Muscle layer of duodenum (tissue), 2 donors: ENCODE results near the gene MSH4.
"Not testable (repeated sequence)": the region's sequence is repeated elsewhere in the genome, so short reads cannot be mapped to it uniquely, and the experiment has no call there.

ENCODE experiments used
- H3K27ac ChIP-seq: one replicate; pipeline ENCODE4 v1.7.0; 2013; ENCODE audit warnings: mild to moderate bottlenecking, low read length
- H3K27me3 ChIP-seq: one replicate; pipeline ENCODE4 v1.7.0; 2013; ENCODE audit warnings: low read depth, mild to moderate bottlenecking, control low read depth, low read length
- H3K36me3 ChIP-seq, 2 donors: one replicate each; pipeline ENCODE4 v1.7.0; 2013; ENCODE audit warnings: low read length in 2 of 2, control low read depth in 1 of 2, mild to moderate bottlenecking in 1 of 2; ENCODE audit not compliant: insufficient read depth in 2 of 2, control insufficient read depth in 1 of 2
- H3K4me1 ChIP-seq, 2 donors: one replicate each; pipeline ENCODE4 v1.7.0; 2013; ENCODE audit warnings: low read length in 2 of 2, mild to moderate bottlenecking in 2 of 2, control low read depth in 1 of 2, moderate library complexity in 1 of 2; ENCODE audit not compliant: insufficient read depth in 2 of 2, control insufficient read depth in 1 of 2
- H3K4me3 ChIP-seq, 2 donors: one replicate each; pipeline ENCODE4 v1.7.0; 2013; ENCODE audit warnings: low read length in 2 of 2, low read depth in 1 of 2, mild to moderate bottlenecking in 1 of 2
- H3K9me3 ChIP-seq, 2 donors: one replicate each; pipeline ENCODE4 v1.7.0; 2013; ENCODE audit warnings: low read length in 2 of 2, control low read depth in 1 of 2, mild to moderate bottlenecking in 1 of 2; ENCODE audit not compliant: control insufficient read depth in 1 of 2
- donor health status: healthy.

MSH4 gene

DNA sequence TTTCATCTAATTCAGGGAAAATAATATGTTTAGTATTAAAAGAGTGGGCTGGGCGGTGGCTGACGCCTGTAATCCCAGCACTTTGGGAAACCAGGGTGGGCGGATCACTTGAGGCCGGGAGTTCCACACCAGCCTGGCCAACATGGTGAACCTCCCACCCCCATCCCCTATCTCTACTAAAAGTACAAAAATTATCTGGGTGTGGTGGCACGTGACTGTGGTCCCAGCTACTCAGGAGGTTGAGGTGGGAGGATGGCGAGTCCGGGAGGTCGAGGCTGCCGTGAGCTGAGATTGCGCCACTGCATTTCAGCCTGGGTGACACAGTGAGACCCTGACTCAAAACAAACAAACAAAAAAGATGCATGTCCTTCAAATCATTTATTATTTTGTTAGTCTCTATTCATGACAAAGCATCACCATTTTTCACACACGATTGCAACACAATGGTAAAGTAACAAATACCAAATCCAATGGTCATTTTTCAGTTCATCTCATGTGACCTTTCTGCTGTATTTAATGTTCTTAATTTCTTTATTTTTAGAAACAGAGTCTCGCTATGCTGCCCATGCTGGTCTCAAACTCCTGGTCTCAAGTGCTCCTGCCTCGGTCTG lies 1.0 kb downstream of the MSH4 start:
- no peaks in the 10 kb centered on the region for H3K4me1 ChIP-seq
- H3K4me3 ChIP-seq: no peak overlapping the region
- H3K27me3 ChIP-seq: no peaks in the 10 kb centered on the region
- no peak overlapping the region for H3K27ac ChIP-seq
- no peaks in the 10 kb centered on the region for H3K9me3 ChIP-seq
- peaks cover 24 to 29% of the 10 kb centered on the region in 2 donors for H3K36me3 ChIP-seq

DNA sequence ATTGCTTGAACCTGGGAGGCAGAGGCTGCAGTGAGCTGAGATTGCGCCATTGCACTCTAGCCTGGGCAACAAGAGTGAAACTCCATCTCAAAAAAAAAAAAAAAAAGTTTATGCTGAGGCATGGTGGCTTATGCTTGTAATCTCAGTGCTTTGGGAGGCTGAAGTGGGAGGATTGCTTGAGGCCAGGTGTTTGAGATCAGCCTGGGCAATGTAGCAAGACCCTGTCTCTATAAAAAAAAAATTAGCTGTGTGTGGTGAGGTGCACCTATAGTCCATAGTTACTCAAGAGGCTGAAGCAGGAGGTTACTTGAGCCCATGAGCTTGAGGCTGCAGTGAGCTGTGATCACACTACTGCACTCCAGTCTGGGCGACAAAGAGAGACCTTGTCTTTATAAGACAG lies 4.8 kb downstream of the MSH4 start:
- H3K36me3 ChIP-seq, H3K9me3 ChIP-seq, H3K27me3 ChIP-seq, H3K4me3 ChIP-seq, H3K27ac ChIP-seq, H3K4me1 ChIP-seq: not testable (repeated sequence)

DNA sequence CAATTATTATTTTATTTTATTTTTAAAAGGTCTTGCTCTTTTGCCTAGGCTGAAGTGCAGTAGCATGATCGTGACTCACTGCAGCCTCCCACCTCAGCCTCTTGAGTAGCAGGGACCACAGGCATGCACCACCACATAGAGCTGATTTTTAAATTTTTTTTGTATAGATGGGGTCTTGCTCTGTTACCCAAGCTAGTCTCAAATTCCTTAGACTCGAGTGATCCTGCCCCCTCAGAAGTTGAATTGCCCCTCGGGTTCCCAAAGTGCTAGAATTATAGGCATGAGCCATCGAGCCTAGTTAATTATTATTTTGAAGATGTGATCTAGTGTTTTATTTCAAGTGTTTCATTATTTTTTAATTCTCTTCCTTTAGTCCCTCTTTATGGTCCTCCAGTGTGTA lies 12.2 kb downstream of the MSH4 start:
- Histone ChIP-seq H3K27me3 (no peaks in the 10 kb centered on the region), H3K36me3 (no peaks in the 10 kb centered on the region), H3K9me3 (no peaks in the 10 kb centered on the region), H3K27ac (no peak overlapping the region), H3K4me1 (no peaks in the 10 kb centered on the region), H3K4me3 (no peak overlapping the region)

DNA sequence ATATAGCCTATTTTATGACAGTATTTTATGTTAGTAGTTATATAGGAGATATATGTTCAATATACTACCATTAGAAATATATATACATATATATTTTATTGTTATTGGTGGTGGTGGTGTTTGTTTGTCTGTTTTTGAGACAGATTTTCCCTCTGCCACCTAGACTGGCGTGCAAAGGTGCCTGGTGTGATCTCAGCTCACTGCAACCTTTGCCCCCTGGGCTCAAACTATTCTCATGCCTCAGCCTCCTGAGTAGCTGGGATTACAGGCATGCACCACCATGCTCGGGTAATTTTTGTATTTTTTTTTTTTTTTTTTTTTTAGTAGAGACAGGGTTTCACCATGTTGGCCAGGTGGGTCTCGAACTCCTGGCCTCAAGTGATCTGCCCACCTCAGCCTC lies 13.4 kb downstream of the MSH4 start:
- H3K36me3 ChIP-seq, H3K4me3 ChIP-seq, H3K27me3 ChIP-seq, H3K4me1 ChIP-seq, H3K9me3 ChIP-seq, H3K27ac ChIP-seq: not testable (repeated sequence)

DNA sequence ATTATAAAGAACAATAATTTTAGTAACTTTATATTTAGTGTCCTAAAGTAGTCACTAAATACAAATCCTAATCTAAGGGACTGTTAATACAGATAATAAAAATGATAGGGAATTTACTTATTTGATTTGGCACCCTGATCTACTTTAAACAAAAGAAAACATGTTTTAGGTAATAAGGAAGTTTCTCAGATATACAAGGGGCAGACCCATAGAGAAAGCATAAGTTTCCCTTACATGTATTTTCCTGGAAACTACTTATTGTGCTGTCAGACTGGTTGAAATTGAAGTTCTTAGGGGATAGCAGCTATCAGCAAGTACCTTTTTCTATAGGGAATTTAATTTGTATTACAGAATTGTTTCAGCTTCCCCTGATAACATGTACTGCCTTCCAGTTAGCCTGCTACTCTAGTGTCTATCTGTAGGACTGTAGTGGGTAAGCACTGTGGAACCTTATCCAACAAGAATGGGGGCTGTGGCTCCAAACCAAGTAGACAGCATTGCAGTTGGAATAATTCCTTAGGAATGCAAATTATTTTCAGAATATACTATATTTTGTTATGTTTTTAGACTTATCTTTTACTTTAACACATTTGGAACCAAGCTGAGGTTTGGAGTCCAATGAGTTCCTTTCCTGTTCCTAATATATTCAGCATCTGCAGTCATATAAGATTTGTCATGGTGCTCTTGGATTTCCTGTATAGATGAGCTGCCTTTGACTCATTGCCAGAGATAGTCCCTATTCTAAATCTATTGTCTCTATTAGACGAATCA lies 14.7 kb downstream of the MSH4 start:
- no peak overlapping the region for H3K27ac ChIP-seq
- no peaks in the 10 kb centered on the region for H3K36me3 ChIP-seq
- no peaks in the 10 kb centered on the region for H3K27me3 ChIP-seq
- no peaks in the 10 kb centered on the region for H3K4me1 ChIP-seq
- no peak overlapping the region for H3K4me3 ChIP-seq
- H3K9me3 ChIP-seq: no peaks in the 10 kb centered on the region

DNA sequence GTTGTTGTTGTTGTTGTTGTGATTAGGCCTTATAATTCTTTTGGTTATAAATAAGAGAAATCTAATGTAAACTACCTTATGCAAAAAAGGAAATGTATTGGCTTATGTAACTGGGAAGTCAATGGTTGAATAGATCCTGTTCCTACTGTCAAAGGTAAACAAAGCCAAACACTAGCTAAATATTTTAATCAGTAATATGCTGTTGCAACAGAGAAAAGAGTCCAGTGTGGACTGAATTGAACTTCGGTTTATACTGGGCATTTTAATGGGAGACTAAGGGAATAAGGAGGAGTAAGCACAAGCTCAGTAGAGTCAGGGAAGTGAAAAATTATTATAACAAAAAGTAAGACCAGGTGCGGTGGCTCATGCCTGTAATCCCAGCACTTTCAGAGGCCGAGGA lies 15.4 kb downstream of the MSH4 start:
- no peaks in the 10 kb centered on the region for H3K4me1 ChIP-seq
- H3K36me3 ChIP-seq: no peaks in the 10 kb centered on the region
- H3K27me3 ChIP-seq: no peaks in the 10 kb centered on the region

DNA sequence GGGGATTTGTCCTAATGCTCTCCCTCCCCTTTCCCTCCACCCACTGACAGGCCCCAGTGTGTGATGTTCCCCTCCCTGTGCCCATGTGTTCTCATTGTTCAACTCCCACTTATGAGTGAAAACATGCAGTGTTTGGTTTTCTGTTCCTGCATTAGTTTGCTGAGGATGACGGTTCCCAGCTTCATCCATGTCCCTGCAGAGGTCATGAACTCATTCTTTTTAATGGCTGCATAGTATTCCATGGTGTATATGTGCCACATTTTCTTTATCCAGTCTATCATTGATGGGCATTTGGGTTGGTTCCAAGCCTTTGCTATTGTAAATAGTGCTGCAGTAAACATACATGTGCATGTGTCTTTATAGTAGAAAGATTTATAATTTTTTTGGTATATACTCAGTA lies 26.9 kb downstream of the MSH4 start:
- not testable (repeated sequence) for H3K9me3 ChIP-seq, H3K4me3 ChIP-seq, H3K27me3 ChIP-seq, H3K27ac ChIP-seq, H3K4me1 ChIP-seq, H3K36me3 ChIP-seq

More for the DNA sequence above, 15.4 kb downstream of the MSH4 start:
- H3K27ac ChIP-seq: no peak overlapping the region
- no peaks in the 10 kb centered on the region for H3K9me3 ChIP-seq
- no peak overlapping the region for H3K4me3 ChIP-seq

DNA sequence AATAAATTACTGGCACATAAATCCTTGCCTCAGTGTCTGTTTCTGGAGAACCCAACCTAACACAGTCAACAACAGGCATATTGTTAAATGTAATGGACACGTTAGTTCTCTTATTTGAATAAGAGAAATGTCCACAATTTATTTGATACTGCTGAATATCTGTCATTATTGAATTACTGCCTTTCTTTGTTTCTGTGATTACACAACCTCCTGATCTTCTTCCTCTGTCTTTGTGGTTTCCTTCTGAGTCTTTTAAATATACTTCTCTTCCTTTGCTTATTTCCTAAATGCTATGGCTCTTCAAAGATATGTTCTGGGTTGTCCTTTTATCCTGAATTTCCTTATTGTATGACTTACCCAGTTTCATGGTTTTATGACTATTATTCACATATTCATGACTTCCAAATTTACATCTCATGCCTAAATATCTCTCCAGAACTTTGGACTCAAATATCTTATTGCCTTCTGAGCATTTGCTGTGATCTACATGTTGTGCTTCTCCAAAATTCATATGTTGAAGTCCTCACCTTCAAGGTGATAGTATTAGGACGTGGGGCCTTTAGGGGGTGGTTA lies 39.9 kb downstream of the MSH4 start:
- Histone ChIP-seq H3K36me3 (no peaks in the 10 kb centered on the region), H3K9me3 (no peaks in the 10 kb centered on the region), H3K27me3 (no peaks in the 10 kb centered on the region), H3K27ac (no peak overlapping the region), H3K4me3 (no peak overlapping the region), H3K4me1 (no peaks in the 10 kb centered on the region)

DNA sequence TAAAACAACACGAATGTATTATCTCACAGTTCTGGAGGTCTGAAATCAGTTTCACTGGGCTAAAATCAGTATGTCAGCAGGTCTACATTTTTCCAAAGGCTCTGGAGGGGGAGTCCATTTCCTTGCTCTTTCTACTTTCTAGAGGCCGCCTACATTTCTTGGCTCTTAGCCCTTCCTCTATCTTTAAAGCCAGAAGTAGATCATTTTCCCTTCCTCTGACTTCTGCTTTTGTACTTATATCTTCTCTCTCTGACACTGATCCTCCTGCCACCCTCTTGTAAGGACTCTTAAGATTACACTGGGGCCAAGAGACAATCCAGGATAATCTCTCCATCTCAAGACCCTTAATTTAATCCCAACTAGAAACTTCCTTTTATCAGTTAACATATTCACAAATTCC lies 41.4 kb downstream of the MSH4 start:
- Histone ChIP-seq H3K4me1 (no peaks in the 10 kb centered on the region), H3K36me3 (no peaks in the 10 kb centered on the region), H3K27ac (no peak overlapping the region), H3K27me3 (no peaks in the 10 kb centered on the region), H3K9me3 (no peaks in the 10 kb centered on the region), H3K4me3 (no peak overlapping the region)

DNA sequence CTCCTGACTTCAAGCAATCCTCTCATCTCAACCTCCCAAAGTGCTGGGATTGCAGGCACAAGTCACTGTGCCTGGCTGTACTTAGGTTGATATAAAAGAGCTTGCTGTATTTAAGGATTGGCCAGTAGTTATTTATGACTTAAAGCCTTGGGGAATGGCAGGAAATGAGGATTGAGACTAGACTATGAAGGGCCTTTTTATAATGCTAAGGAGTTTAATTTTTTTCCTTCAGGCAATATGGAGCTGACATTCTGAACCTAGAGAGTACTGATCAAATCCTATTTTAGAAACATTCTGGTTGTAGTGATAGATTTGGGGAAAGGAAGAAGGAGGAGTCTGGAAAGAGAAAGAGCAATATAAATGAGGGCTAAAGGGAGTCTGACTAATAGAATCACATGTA lies 44.7 kb downstream of the MSH4 start:
- no peaks in the 10 kb centered on the region for H3K9me3 ChIP-seq
- no peaks in the 10 kb centered on the region for H3K4me1 ChIP-seq
- H3K36me3 ChIP-seq: no peaks in the 10 kb centered on the region
- no peaks in the 10 kb centered on the region for H3K27me3 ChIP-seq
- H3K27ac ChIP-seq: no peak overlapping the region
- no peak overlapping the region for H3K4me3 ChIP-seq

DNA sequence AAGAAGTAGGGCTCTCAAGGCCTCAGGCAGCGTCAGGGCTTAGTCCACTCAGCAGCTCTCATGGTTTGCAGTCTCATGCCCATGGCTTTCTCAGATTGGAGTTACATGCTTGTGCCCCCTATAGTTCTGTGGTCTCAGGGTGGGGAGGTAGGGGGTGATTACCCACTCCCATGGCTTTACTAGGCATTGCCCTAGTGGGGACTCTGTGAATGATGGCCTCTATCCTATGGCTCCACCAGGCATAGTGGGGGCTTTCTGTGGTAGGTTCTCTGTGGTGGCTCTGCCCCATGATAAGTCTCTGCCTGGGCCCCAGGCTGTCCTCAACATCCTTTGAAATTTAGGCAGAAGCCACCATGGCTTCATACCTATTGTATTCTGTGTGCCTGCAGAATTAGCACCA lies 48.9 kb downstream of the MSH4 start:
- H3K36me3 ChIP-seq: no peaks in the 10 kb centered on the region
- no peaks in the 10 kb centered on the region for H3K4me1 ChIP-seq
- H3K27ac ChIP-seq: no peak overlapping the region
- H3K27me3 ChIP-seq: no peaks in the 10 kb centered on the region
- H3K9me3 ChIP-seq: no peaks in the 10 kb centered on the region
- no peak overlapping the region for H3K4me3 ChIP-seq

DNA sequence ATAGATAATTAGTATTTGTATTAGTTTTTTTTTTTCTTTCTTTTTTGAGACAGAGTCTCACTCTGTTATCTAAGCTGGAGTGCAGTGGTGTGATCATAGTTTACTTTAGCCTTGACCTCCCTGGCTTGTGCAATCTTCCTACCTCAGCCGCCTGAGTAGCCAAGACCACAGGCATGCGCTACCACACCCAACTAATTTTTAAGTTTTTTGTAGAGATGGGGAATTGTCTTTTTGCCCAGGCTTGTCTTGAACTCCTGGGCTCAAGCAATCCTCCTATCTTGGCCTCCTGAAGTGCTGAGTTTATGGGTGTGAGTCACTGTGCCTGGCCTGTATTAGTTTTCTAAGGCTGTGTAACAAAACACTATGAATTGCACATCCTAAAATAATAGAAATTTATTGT lies 58.3 kb downstream of the MSH4 start:
- H3K27me3 ChIP-seq: no peaks in the 10 kb centered on the region
- no peaks in the 10 kb centered on the region for H3K9me3 ChIP-seq
- no peak overlapping the region for H3K4me3 ChIP-seq
- H3K27ac ChIP-seq: no peak overlapping the region
- no peaks in the 10 kb centered on the region for H3K4me1 ChIP-seq
- no peaks in the 10 kb centered on the region for H3K36me3 ChIP-seq
